HEK293T (cell line): ENCODE measurements around the gene XPR1.
A peak's percentile ranks its signal among the peaks of the same experiment; 100 is the strongest.

Experiments used
- CTCF ChIA-PET: fragments of 350-600 bp; formaldehyde crosslinking; extraction: SDS; loops from one replicate; lab custom pipeline; 2021; ENCODE audit warnings: antibody characterized with exemption, inconsistent platforms; lab: Yijun Ruan, JAX
- POLR2A ChIA-PET: fragments of 350-600 bp; formaldehyde crosslinking; extraction: SDS; loops from one replicate; lab custom pipeline; 2020; ENCODE audit warnings: antibody characterized with exemption, inconsistent platforms; lab: Yijun Ruan, JAX
- DNase-seq: peaks from one replicate; pipeline ENCODE4 v3.0.0; 2012; ENCODE audit warnings: mixed read lengths; ENCODE audit errors: extremely low spot score
- ARNT ChIP-seq: fragments of 450-650 bp; IDR thresholded peaks from 2 replicates; pipeline ENCODE4 v1.6.1; 2017; ENCODE audit warnings: mild to moderate bottlenecking
- BHLHE40 ChIP-seq: fragments of 450-650 bp; IDR thresholded peaks from 2 replicates; pipeline ENCODE4 v1.6.1; 2016; ENCODE audit warnings: mild to moderate bottlenecking, moderate library complexity, borderline replicate concordance
- CTBP1 ChIP-seq: fragments of 450-650 bp; IDR thresholded peaks from 2 replicates; pipeline ENCODE4 v1.6.1; 2016; ENCODE audit warnings: borderline replicate concordance
- ELF4 ChIP-seq: fragments of 450-650 bp; IDR thresholded peaks from 2 replicates; pipeline ENCODE4 v1.6.1; 2017; ENCODE audit warnings: antibody characterized with exemption
- FOXA1 ChIP-seq: fragments of 450-650 bp; IDR thresholded peaks from 2 replicates; pipeline ENCODE4 v1.6.1; 2016; ENCODE audit warnings: mild to moderate bottlenecking
- FOXK2 ChIP-seq: fragments of 450-650 bp; IDR thresholded peaks from 2 replicates; pipeline ENCODE4 v1.6.1; 2016; ENCODE audit warnings: mild to moderate bottlenecking
- FOXM1 ChIP-seq: fragments of 450-650 bp; IDR thresholded peaks from 2 replicates; pipeline ENCODE4 v1.6.1; 2017; ENCODE audit warnings: mild to moderate bottlenecking, borderline replicate concordance
- HDGF ChIP-seq: fragments of 450-650 bp; IDR thresholded peaks from 2 replicates; pipeline ENCODE4 v1.6.1; 2017; ENCODE audit warnings: antibody characterized with exemption, borderline replicate concordance
- L3MBTL2 ChIP-seq: fragments of 450-650 bp; conservative IDR thresholded peaks from 2 replicates; pipeline ENCODE4 v1.6.1; 2016; ENCODE audit warnings: mild to moderate bottlenecking
- LEF1 ChIP-seq: fragments of 450-650 bp; IDR thresholded peaks from 2 replicates; pipeline ENCODE4 v1.6.1; 2017; ENCODE audit warnings: mild to moderate bottlenecking, borderline replicate concordance
- NFRKB ChIP-seq: fragments of 450-650 bp; IDR thresholded peaks from 2 replicates; pipeline ENCODE4 v1.6.1; 2016; ENCODE audit warnings: mild to moderate bottlenecking, moderate library complexity
- PKNOX1 ChIP-seq: fragments of 450-650 bp; IDR thresholded peaks from 2 replicates; pipeline ENCODE4 v1.6.1; 2016
- SP1 ChIP-seq: fragments of 450-650 bp; IDR thresholded peaks from 2 replicates; pipeline ENCODE4 v1.6.1; 2017
- SUZ12 ChIP-seq: fragments of 450-650 bp; IDR thresholded peaks from 2 replicates; pipeline ENCODE4 v1.6.1; 2016; ENCODE audit warnings: mild to moderate bottlenecking
- TARDBP ChIP-seq: fragments of 450-650 bp; IDR thresholded peaks from 2 replicates; pipeline ENCODE4 v1.6.1; 2016
- ZNF384 ChIP-seq: fragments of 450-650 bp; IDR thresholded peaks from 2 replicates; pipeline ENCODE4 v1.6.1; 2016

The XPR1 gene

GRCh38 chr1:180920193-180920592, 288.4 kb downstream of the XPR1 start:
- ChIA-PET POLR2A (no interaction called here), CTCF (no interaction called here)
- DNase-seq, result no peak
- TF ChIP-seq FOXM1, result no peak
- TF ChIP-seq NFRKB, result no peak
- no peak for TF ChIP-seq ZNF384
- no peak for TF ChIP-seq FOXA1
- no peak for TF ChIP-seq LEF1
- TF ChIP-seq BHLHE40, result no peak
- TF ChIP-seq HDGF, result no peak
- no peak for TF ChIP-seq PKNOX1
- TF ChIP-seq TARDBP, result no peak
- no peak for TF ChIP-seq SP1
- TF ChIP-seq L3MBTL2, result no peak
- no peak for TF ChIP-seq ARNT
- TF ChIP-seq SUZ12, result no peak
- TF ChIP-seq CTBP1, result no peak

GRCh38 chr1:180920702-180921101, 288.9 kb downstream of the XPR1 start:
- ChIA-PET CTCF (no interaction called here), POLR2A (no interaction called here)
- no peak for DNase-seq
- TF ChIP-seq FOXA1 (no peak), SUZ12 (no peak), TARDBP (no peak), FOXM1 (no peak), PKNOX1 (no peak), ZNF384 (no peak), CTBP1 (no peak), HDGF (no peak), ARNT (no peak), L3MBTL2 (no peak), BHLHE40 (no peak), NFRKB (no peak), LEF1 (no peak), ELF4 (no peak), SP1 (no peak), FOXK2 (no peak)

GRCh38 chr1:180921386-180921785, 289.6 kb downstream of the XPR1 start:
- POLR2A ChIA-PET, result no interaction called here
- CTCF ChIA-PET, result no interaction called here
- TF ChIP-seq FOXK2, result no peak
- TF ChIP-seq LEF1, result no peak
- no peak for TF ChIP-seq PKNOX1
- TF ChIP-seq ELF4, result no peak
- TF ChIP-seq FOXM1, result no peak
- no peak for TF ChIP-seq ZNF384
- TF ChIP-seq HDGF, result no peak
- TF ChIP-seq SUZ12, result no peak
- TF ChIP-seq SP1, result no peak
- TF ChIP-seq FOXA1, result no peak
- TF ChIP-seq TARDBP, result no peak
- no peak for TF ChIP-seq BHLHE40
- TF ChIP-seq NFRKB, result no peak
- no peak for TF ChIP-seq CTBP1
- no peak for DNase-seq

GRCh38 chr1:180921891-180922630, 290.2 kb downstream of the XPR1 start:
- DNase-seq, result no peak
- no peak for TF ChIP-seq FOXM1
- TF ChIP-seq HDGF, result no peak
- no peak for TF ChIP-seq ELF4
- TF ChIP-seq CTBP1, result no peak
- no peak for TF ChIP-seq L3MBTL2
- TF ChIP-seq ARNT, result no peak
- ChIA-PET CTCF (no interaction called here), POLR2A (no interaction called here)

GRCh38 chr1:180922631-180923015, 290.8 kb downstream of the XPR1 start:
- DNase-seq, result no peak
- ChIA-PET CTCF (no interaction called here), POLR2A (no interaction called here)
- no peak for TF ChIP-seq FOXK2
- no peak for TF ChIP-seq BHLHE40
- TF ChIP-seq CTBP1, result no peak
- TF ChIP-seq NFRKB, result no peak
- no peak for TF ChIP-seq ARNT
- no peak for TF ChIP-seq TARDBP

- POLR2A ChIA-PET, result interaction anchor here (0.6 kb wide), 1 partner anchor 110 kb away, joined by 3 read pairs; no protein-coding TSS in a partner anchor
- CTCF ChIA-PET, result no interaction called here
- TF ChIP-seq L3MBTL2, result no peak
- peak; percentile 88 for TF ChIP-seq PKNOX1
- no peak for TF ChIP-seq ELF4
- TF ChIP-seq TARDBP, result no peak
- DNase-seq, result peak; percentile 41
Measured at GRCh38 chr1:180923021-180923841, 291.4 kb downstream of the XPR1 start.
